ENCODE results near the gene SYNDIG1.

The SYNDIG1 gene

DNA sequence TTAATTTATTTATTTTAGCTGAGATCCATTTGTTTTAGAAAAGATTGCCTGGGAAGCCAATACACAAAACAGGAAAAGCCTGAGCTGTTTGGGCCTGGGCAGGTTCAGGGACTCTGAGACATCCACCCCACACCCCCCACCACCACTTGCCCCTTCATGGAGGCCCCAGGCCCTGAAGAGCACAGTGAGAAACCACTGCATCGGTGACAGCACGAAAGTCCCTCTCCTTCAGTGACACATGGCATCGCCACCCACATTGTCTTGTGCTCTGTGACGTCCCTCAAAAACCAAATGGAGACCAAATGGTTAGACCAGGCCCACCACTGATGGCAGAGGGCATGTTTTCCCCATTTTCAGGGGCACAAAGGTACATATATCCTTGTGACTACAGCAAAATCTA is 106.4 kb downstream of the SYNDIG1 start:
- no peak overlapping the region for H3K27ac ChIP-seq (ENCODE audit: low read depth, low read length)
- H2BK12ac ChIP-seq (ENCODE audit: low read length) = no peak overlapping the region
- no peak for DNase-seq
- no peaks in the 10 kb centered on the region for H3K27me3 ChIP-seq (ENCODE audit: insufficient read depth, low read length)
- H3K4ac ChIP-seq (ENCODE audit: low read depth, low read length) = no peak overlapping the region
- no peak overlapping the region for H4K91ac ChIP-seq (ENCODE audit: low read depth, low read length)
- no peak overlapping the region for H3K18ac ChIP-seq (ENCODE audit: low read length)
- no peak overlapping the region for H3K4me2 ChIP-seq (ENCODE audit: low read length)
- H3K14ac ChIP-seq (ENCODE audit: low read length) = no peak overlapping the region
- H3K4me1 ChIP-seq (ENCODE audit: control insufficient read depth in 1 of 2, insufficient read depth in 2 of 2, low read length in 2 of 2) = no peaks in the 10 kb centered on the region
- H2AFZ ChIP-seq (ENCODE audit: insufficient read depth, low read length, poor library complexity) = no peak overlapping the region
- H3K23ac ChIP-seq (ENCODE audit: low read length) = no peak overlapping the region
- no CpG with 5 or more reads among the region's 4 CpGs for WGBS (ENCODE audit: extremely low coverage, insufficient coverage, insufficient read length)
- no peaks in the 10 kb centered on the region for H3K79me1 ChIP-seq (ENCODE audit: low read length)
- H3K9ac ChIP-seq (ENCODE audit: low read length) = no peak overlapping the region
- H3K79me2 ChIP-seq (ENCODE audit: control insufficient read depth, insufficient read depth, low read length, poor library complexity) = no peaks in the 10 kb centered on the region
- H4K12ac ChIP-seq (ENCODE audit: low read depth, low read length) = no peak overlapping the region
- H3K4me3 ChIP-seq (ENCODE audit: low read depth, low read length) = no peak overlapping the region
- no peak overlapping the region for H2AK5ac ChIP-seq (ENCODE audit: low read length)
- H2BK120ac ChIP-seq (ENCODE audit: insufficient read depth, low read length, poor library complexity) = no peak overlapping the region
- no peak overlapping the region for H4K8ac ChIP-seq (ENCODE audit: low read depth, low read length)
- H3K9me3 ChIP-seq (ENCODE audit: insufficient read depth, low read depth, low read length) = no peaks in the 10 kb centered on the region
- H3K36me3 ChIP-seq (ENCODE audit: control insufficient read depth in 1 of 2, insufficient read depth in 2 of 2, low read length in 2 of 2) = no peaks in the 10 kb centered on the region
- no peak overlapping the region for H2BK5ac ChIP-seq (ENCODE audit: low read depth, low read length, poor library complexity)

DNA sequence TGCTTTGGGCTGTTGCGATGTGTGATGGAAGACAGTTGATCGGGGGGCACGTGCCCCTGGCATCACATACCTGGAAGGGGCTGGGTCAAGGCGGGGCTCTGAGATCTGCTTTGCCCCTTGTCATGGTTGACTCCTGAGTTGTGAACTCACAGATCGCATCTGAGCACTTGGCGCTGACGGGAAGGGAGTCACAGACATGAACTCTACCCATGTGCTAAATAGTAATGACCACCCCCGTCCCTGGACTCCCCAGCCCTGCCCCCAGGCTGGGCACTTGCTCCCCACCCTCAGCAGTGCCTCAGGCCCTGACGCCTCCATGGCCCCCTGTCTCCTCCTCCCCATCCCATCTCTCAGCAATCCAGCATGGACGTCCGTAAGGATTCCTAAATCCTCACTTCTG is 107.0 kb downstream of the SYNDIG1 start:
- no peak overlapping the region for H2AK5ac ChIP-seq (ENCODE audit: low read length)
- H4K12ac ChIP-seq (ENCODE audit: low read depth, low read length) = no peak overlapping the region
- H3K79me1 ChIP-seq (ENCODE audit: low read length) = no peaks in the 10 kb centered on the region
- no peak overlapping the region for H4K91ac ChIP-seq (ENCODE audit: low read depth, low read length)
- H3K18ac ChIP-seq (ENCODE audit: low read length) = no peak overlapping the region
- no peak overlapping the region for H2BK5ac ChIP-seq (ENCODE audit: low read depth, low read length, poor library complexity)
- no peak overlapping the region for H3K14ac ChIP-seq (ENCODE audit: low read length)
- H2BK12ac ChIP-seq (ENCODE audit: low read length) = no peak overlapping the region
- no peaks in the 10 kb centered on the region for H3K9me3 ChIP-seq (ENCODE audit: insufficient read depth, low read depth, low read length)
- no peak overlapping the region for H3K4ac ChIP-seq (ENCODE audit: low read depth, low read length)
- H3K4me3 ChIP-seq (ENCODE audit: low read depth, low read length) = no peak overlapping the region
- H3K4me2 ChIP-seq (ENCODE audit: low read length) = no peak overlapping the region
- H3K9ac ChIP-seq (ENCODE audit: low read length) = no peak overlapping the region
- H3K23ac ChIP-seq (ENCODE audit: low read length) = no peak overlapping the region
- no peaks in the 10 kb centered on the region for H3K36me3 ChIP-seq (ENCODE audit: control insufficient read depth in 1 of 2, insufficient read depth in 2 of 2, low read length in 2 of 2)
- H3K79me2 ChIP-seq (ENCODE audit: control insufficient read depth, insufficient read depth, low read length, poor library complexity) = no peaks in the 10 kb centered on the region
- H2AFZ ChIP-seq (ENCODE audit: insufficient read depth, low read length, poor library complexity) = no peak overlapping the region
- H3K27me3 ChIP-seq (ENCODE audit: insufficient read depth, low read length) = no peaks in the 10 kb centered on the region
- H3K27ac ChIP-seq (ENCODE audit: low read depth, low read length) = no peak overlapping the region
- no CpG with 5 or more reads among the region's 11 CpGs for WGBS (ENCODE audit: extremely low coverage, insufficient coverage, insufficient read length)
- no peak overlapping the region for H2BK120ac ChIP-seq (ENCODE audit: insufficient read depth, low read length, poor library complexity)
- H3K4me1 ChIP-seq (ENCODE audit: control insufficient read depth in 1 of 2, insufficient read depth in 2 of 2, low read length in 2 of 2) = no peaks in the 10 kb centered on the region
- H4K8ac ChIP-seq (ENCODE audit: low read depth, low read length) = no peak overlapping the region
- DNase-seq = no peak

DNA sequence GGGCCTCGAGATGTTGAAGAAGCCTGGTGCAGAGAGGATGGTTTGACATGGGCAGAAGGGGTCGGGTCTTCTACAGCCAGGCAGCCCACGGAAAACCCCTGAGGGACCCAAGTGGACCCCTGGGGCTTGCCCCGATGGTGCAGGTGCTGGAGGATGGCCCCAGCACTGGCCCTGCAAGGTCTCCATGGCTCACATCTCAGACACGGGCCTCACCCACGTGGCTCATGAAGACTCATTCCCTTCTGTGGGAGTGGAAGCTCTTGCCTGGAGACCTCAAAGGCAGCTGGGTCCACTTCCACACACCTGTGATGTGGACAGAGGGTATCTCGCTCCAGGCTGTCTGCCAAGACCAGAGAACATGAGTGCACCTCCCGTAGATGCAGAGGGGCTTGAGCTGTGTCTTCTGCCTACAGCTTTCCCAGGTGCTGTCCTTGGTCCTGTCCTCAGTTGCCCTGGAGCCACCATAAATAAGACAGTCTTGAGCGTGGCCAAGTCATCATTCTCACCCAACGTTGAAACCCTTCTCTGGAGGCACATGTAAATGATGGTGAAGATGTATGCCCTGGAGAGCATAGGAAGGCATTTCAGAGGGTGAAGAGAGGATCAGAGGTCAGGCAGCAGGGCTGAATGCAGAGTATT is 108.0 kb downstream of the SYNDIG1 start:
- Histone ChIP-seq H3K4ac (ENCODE audit: low read depth, low read length) (no peak overlapping the region), H2AFZ (ENCODE audit: insufficient read depth, low read length, poor library complexity) (no peak overlapping the region), H2BK5ac (ENCODE audit: low read depth, low read length, poor library complexity) (no peak overlapping the region), H3K27ac (ENCODE audit: low read depth, low read length) (no peak overlapping the region), H4K12ac (ENCODE audit: low read depth, low read length) (no peak overlapping the region), H3K4me1 (ENCODE audit: control insufficient read depth in 1 of 2, insufficient read depth in 2 of 2, low read length in 2 of 2) (no peaks in the 10 kb centered on the region), H3K4me2 (ENCODE audit: low read length) (no peak overlapping the region), H3K9ac (ENCODE audit: low read length) (no peak overlapping the region), H3K36me3 (ENCODE audit: control insufficient read depth in 1 of 2, insufficient read depth in 2 of 2, low read length in 2 of 2) (peaks cover 0 to 3% of the 10 kb centered on the region in 2 experiments), H2BK120ac (ENCODE audit: insufficient read depth, low read length, poor library complexity) (no peak overlapping the region), H3K18ac (ENCODE audit: low read length) (no peak overlapping the region), H2AK5ac (ENCODE audit: low read length) (no peak overlapping the region), H4K91ac (ENCODE audit: low read depth, low read length) (no peak overlapping the region), H3K14ac (ENCODE audit: low read length) (no peak overlapping the region), H3K79me1 (ENCODE audit: low read length) (no peaks in the 10 kb centered on the region), H4K8ac (ENCODE audit: low read depth, low read length) (no peak overlapping the region), H3K23ac (ENCODE audit: low read length) (no peak overlapping the region), H3K4me3 (ENCODE audit: low read depth, low read length) (no peak overlapping the region), H2BK12ac (ENCODE audit: low read length) (no peak overlapping the region), H3K9me3 (ENCODE audit: insufficient read depth, low read depth, low read length) (peaks cover 6% of the 10 kb centered on the region), H3K79me2 (ENCODE audit: control insufficient read depth, insufficient read depth, low read length, poor library complexity) (no peaks in the 10 kb centered on the region), H3K27me3 (ENCODE audit: insufficient read depth, low read length) (no peaks in the 10 kb centered on the region)
- WGBS (ENCODE audit: extremely low coverage, insufficient coverage, insufficient read length) = no CpG with 5 or more reads among the region's 10 CpGs
- DNase-seq = no peak

DNA sequence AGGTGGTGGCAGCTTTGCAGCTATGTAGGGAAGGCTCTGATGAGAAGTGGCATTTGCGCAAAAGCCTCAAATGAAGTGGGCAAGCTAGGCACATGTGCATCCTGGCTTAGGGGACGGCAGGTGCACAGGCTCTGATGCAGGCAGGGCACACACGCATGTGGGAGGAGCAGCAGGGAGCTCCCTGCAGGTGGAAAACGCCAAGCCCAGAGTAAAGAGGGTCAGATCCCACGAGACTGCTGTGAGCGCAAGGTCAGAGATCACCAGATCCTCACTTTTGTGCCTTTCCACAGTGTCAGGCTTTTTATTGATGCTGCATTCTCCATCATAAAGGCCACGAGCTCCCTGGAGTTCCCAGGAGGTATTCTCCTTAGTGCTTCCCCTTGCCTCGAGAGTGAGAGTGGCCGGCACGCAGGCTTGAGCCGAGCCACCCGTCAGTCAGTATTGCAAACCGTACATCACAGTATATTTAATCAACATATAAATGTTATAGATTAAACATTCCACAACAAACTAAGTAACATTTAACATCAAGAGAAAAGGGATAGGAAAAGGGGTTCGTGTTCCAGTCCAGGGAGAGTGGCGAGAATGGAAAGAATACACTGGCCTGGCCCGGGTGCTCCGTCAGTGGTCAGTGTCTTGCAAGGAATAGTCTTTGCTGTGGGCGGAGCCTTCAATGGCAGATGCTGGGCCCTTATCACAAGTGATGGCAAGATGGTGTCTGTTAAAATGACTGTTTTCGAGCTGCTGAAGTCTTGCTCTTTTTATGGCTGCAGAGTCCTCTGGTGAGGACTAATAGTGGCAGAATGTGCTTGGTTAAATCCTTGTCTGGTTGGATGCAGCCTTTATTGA is 109.4 kb downstream of the SYNDIG1 start:
- no peak overlapping the region for H3K4me3 ChIP-seq (ENCODE audit: low read depth, low read length)
- no peak overlapping the region for H2AFZ ChIP-seq (ENCODE audit: insufficient read depth, low read length, poor library complexity)
- no peak for DNase-seq
- H3K79me1 ChIP-seq (ENCODE audit: low read length) = no peaks in the 10 kb centered on the region
- H2AK5ac ChIP-seq (ENCODE audit: low read length) = no peak overlapping the region
- no peak overlapping the region for H2BK12ac ChIP-seq (ENCODE audit: low read length)
- no peak overlapping the region for H4K12ac ChIP-seq (ENCODE audit: low read depth, low read length)
- no peaks in the 10 kb centered on the region for H3K4me1 ChIP-seq (ENCODE audit: control insufficient read depth in 1 of 2, insufficient read depth in 2 of 2, low read length in 2 of 2)
- no peak overlapping the region for H2BK5ac ChIP-seq (ENCODE audit: low read depth, low read length, poor library complexity)
- no peak overlapping the region for H3K4me2 ChIP-seq (ENCODE audit: low read length)
- H3K9ac ChIP-seq (ENCODE audit: low read length) = no peak overlapping the region
- H4K8ac ChIP-seq (ENCODE audit: low read depth, low read length) = no peak overlapping the region
- H3K4ac ChIP-seq (ENCODE audit: low read depth, low read length) = no peak overlapping the region
- peaks cover 0 to 3% of the 10 kb centered on the region in 2 experiments for H3K36me3 ChIP-seq (ENCODE audit: control insufficient read depth in 1 of 2, insufficient read depth in 2 of 2, low read length in 2 of 2)
- no peak overlapping the region for H2BK120ac ChIP-seq (ENCODE audit: insufficient read depth, low read length, poor library complexity)
- H4K91ac ChIP-seq (ENCODE audit: low read depth, low read length) = no peak overlapping the region
- no peaks in the 10 kb centered on the region for H3K27me3 ChIP-seq (ENCODE audit: insufficient read depth, low read length)
- no peak overlapping the region for H3K18ac ChIP-seq (ENCODE audit: low read length)
- peaks cover 7% of the 10 kb centered on the region for H3K9me3 ChIP-seq (ENCODE audit: insufficient read depth, low read depth, low read length)
- WGBS (ENCODE audit: extremely low coverage, insufficient coverage, insufficient read length) = no CpG with 5 or more reads among the region's 19 CpGs
- H3K27ac ChIP-seq (ENCODE audit: low read depth, low read length) = no peak overlapping the region
- H3K23ac ChIP-seq (ENCODE audit: low read length) = no peak overlapping the region
- no peaks in the 10 kb centered on the region for H3K79me2 ChIP-seq (ENCODE audit: control insufficient read depth, insufficient read depth, low read length, poor library complexity)
- no peak overlapping the region for H3K14ac ChIP-seq (ENCODE audit: low read length)
